ENCODE measurements around the gene OSCP1. TPM values are rescaled to one million over a fixed set of nuclear protein-coding genes. Genes with fewer than 3 reads are reported as not detected.

The OSCP1 gene
- total RNA-seq, 1 donor: 8.7 TPM

DNA sequence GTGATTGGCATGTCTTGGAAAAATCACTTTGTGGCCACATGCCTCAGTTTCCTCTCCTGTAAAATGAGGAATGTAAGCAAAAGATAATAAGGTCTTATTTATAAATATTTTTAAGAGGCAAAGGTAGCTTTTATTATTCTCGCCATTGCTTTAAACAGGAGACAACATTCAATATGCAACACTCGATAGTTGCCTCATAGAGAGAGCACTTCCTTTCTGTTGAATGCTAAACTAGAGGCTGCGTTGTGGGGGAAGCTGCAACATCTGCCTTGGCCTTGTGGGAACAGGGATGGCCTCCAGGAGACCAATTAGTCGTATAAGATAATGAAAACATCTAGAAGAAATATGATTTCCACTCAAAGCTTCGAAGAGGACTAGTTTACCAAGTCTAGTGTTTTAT is 3.5 kb downstream of the OSCP1 start:
- TF ChIP-seq, protein P1, sequence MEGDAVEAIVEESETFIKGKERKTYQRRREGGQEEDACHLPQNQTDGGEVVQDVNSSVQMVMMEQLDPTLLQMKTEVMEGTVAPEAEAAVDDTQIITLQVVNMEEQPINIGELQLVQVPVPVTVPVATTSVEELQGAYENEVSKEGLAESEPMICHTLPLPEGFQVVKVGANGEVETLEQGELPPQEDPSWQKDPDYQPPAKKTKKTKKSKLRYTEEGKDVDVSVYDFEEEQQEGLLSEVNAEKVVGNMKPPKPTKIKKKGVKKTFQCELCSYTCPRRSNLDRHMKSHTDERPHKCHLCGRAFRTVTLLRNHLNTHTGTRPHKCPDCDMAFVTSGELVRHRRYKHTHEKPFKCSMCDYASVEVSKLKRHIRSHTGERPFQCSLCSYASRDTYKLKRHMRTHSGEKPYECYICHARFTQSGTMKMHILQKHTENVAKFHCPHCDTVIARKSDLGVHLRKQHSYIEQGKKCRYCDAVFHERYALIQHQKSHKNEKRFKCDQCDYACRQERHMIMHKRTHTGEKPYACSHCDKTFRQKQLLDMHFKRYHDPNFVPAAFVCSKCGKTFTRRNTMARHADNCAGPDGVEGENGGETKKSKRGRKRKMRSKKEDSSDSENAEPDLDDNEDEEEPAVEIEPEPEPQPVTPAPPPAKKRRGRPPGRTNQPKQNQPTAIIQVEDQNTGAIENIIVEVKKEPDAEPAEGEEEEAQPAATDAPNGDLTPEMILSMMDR (IDR thresholded peaks at IDR 0.05; ENCODE audit: insufficient read depth, low read length): no peak
- DNase-seq (ENCODE audit: low read depth): no peak
- no peak overlapping the region for H3K4me3 ChIP-seq (ENCODE audit: low read depth, low read length)

DNA sequence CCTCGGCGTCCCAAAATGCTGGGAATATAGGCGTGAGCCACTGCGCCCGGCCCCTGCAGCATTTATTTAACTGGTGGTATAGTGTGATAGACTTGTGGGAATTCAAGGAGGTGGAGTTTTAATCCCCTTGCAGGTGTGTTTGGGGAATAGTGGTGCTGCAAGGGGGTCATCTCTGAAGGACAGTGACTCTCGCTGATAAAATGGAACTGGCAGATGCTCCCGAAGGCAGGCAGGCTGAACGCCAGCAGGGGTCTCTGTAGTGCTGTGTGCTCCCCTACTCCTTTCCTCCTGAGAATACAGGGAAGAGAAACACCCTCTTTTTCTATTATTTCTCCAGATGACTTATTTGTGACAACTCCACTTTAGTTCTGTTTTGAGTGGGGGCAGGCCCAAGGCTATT is 4.0 kb downstream of the OSCP1 start:
- no peak for DNase-seq (ENCODE audit: low read depth)
- TF ChIP-seq, protein P1 (IDR thresholded peaks at IDR 0.05; ENCODE audit: insufficient read depth, low read length): no peak
- H3K4me3 ChIP-seq (ENCODE audit: low read depth, low read length): no peak overlapping the region

DNA sequence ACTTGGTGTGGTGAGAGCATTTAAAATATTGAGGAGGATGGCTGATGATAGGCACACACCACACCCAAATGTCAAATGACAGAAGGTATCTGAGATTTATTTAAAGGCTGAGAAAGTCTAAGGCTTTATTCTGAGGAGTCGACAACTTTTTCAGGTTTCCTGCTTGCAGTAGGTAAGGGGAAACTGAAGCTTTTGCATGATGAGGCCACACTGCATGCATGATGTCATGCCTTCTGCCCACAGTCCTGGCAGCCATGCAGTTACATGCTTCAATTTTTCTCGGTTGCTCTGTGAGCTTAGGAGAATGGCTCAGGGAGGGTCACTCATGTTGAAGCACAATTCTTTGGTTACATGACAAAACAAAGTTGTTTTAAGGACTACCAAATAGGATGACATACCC is 7.0 kb downstream of the OSCP1 start:
- DNase-seq (ENCODE audit: low read depth): no peak
- TF ChIP-seq, protein P1 (IDR thresholded peaks at IDR 0.05; ENCODE audit: insufficient read depth, low read length): no peak
- H3K4me3 ChIP-seq (ENCODE audit: low read depth, low read length): no peak overlapping the region

DNA sequence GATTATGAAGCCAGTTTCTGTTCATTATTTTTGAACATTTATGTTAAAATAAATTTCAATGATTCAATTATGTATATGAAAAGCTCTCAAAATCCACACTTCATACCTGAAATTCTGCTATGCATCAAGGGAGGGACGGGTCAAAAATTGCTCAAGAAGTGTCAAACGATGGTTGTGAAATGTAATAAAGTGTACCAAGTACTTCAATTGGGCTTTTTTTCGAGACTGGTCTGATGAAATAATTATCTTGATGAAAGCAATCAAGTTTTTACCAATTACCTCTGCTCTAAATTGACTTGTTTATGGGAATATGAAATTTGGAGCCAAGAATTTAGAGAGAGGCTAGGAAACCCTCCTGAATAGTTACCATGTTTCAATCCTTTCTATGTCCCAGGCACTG is 7.9 kb downstream of the OSCP1 start:
- no peak for DNase-seq (ENCODE audit: low read depth)
- TF ChIP-seq, protein P1 (IDR thresholded peaks at IDR 0.05; ENCODE audit: insufficient read depth, low read length): no peak
- no peak overlapping the region for H3K4me3 ChIP-seq (ENCODE audit: low read depth, low read length)

DNA sequence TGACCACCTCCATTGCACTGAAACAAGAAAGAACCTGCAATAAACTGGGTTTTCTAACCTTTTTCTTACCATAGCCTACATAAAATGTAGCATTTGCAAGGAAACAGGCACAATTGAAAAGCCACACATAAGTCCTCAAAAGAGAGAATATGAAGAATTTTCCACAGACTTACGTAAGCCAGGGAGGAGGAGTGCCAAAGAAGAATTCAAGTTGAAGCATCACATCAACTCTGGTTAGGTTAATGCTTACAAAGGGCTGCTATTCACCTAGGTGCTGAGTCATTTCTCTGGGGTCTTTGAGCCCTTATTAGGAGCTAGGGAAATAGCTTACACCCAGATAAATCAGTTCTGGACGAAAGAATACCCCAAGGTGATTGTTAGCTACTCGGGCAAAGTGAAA is 9.6 kb downstream of the OSCP1 start:
- DNase-seq (ENCODE audit: low read depth): no peak
- TF ChIP-seq, protein P1 (IDR thresholded peaks at IDR 0.05; ENCODE audit: insufficient read depth, low read length): no peak
- no peak overlapping the region for H3K4me3 ChIP-seq (ENCODE audit: low read depth, low read length)

DNA sequence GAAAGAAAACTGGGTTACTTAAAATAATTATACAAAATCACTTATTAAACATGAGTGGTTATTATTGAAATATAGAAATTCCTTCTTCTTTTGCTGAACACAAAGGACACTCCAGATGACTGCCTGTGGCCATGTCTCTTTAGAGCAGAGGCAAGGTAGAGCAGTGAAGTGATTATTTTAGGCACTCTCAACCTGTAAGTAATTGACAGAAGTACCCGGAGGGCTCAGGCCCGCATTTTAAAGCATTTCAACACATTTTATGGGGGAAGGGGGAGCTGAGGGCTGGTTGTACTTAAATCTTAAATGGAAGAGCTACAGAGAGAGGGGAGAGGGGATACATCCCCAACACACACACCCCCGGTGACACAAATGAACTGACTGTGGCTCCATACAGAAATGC is 10.2 kb downstream of the OSCP1 start:
- no peak overlapping the region for H3K4me3 ChIP-seq (ENCODE audit: low read depth, low read length)
- DNase-seq (ENCODE audit: low read depth): no peak
- TF ChIP-seq, protein P1 (IDR thresholded peaks at IDR 0.05; ENCODE audit: insufficient read depth, low read length): no peak

DNA sequence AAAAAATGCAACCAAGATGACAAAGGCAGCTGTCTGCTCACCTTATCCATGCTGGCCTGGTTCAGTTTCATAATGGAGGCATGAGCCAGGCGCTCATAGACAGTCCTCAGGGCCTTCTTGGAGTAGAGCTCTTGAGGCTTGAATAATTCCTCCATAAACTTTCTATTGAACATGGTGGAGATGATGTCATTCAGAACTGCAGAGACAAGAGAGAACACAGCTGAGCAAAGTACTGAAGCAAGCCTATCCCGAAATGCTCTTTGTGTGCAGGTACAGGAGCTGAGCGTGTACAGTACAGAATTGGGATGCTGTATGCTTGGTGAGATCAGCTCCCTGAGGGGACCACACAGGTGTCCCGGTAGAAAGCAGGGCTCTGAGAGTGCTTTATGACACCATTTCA is 11.5 kb downstream of the OSCP1 start:
- TF ChIP-seq, protein P1 (IDR thresholded peaks at IDR 0.05; ENCODE audit: insufficient read depth, low read length): no peak
- H3K4me3 ChIP-seq (ENCODE audit: low read depth, low read length): no peak overlapping the region
- DNase-seq (ENCODE audit: low read depth): no peak
